Mucosa of rectum (tissue), 2 donors: ENCODE measurements around the gene USP3.
A peak's percentile ranks its signal among the peaks of the same experiment; 100 is the strongest.

ENCODE experiments used
- H3K27ac ChIP-seq, 2 donors: one replicate each; pipeline ENCODE4 v1.7.0; 2013; ENCODE audit warnings: inconsistent platforms in 2 of 2, low read depth in 2 of 2, low read length in 2 of 2
- H3K27me3 ChIP-seq, 2 donors: one replicate each; pipeline ENCODE4 v1.7.0; 2013; ENCODE audit warnings: low read length in 2 of 2; ENCODE audit not compliant: control insufficient read depth in 2 of 2, insufficient read depth in 2 of 2
- H3K36me3 ChIP-seq, 2 donors: one replicate each; pipeline ENCODE4 v1.7.0; 2013; ENCODE audit warnings: low read length in 2 of 2; ENCODE audit not compliant: control insufficient read depth in 2 of 2, insufficient read depth in 2 of 2
- H3K4me1 ChIP-seq, 2 donors: one replicate each; pipeline ENCODE4 v1.7.0; 2013; ENCODE audit warnings: low read length in 2 of 2, mild to moderate bottlenecking in 1 of 2; ENCODE audit not compliant: control insufficient read depth in 2 of 2, insufficient read depth in 2 of 2
- H3K4me3 ChIP-seq, 2 donors: one replicate each; pipeline ENCODE4 v1.7.0; 2013; ENCODE audit warnings: low read length in 2 of 2
- H3K9ac ChIP-seq, 2 donors: one replicate each; pipeline ENCODE4 v1.7.0; 2013; ENCODE audit warnings: low read length in 2 of 2, low read depth in 1 of 2, mild to moderate bottlenecking in 1 of 2
- H3K9me3 ChIP-seq, 2 donors: one replicate each; pipeline ENCODE4 v1.7.0; 2013; ENCODE audit warnings: low read length in 2 of 2; ENCODE audit not compliant: control insufficient read depth in 2 of 2
- donor health status: healthy.
- donor health status: Normal muscosa, but diverticular disease.

Gene USP3

DNA sequence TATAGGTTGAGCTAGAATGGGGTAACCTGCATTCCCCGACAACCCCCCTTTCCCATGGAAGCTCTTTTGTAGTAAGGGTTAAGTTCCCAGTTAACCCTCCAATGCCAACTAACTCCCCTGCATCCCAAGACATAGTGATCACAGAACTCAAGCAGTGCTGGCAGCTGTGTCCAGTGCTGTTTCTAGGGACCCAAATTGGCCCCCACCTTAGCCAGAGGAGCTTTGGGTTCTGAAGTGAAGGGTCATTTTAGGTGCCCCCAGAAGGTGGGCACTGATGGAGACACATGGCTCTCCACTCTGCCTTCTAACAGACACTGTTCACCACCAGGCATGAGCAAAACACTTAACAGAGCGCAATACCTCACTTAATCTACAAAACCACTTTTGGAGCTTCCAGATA, 99.9 kb downstream of the USP3 start:
- no peaks in the 10 kb centered on the region for H3K27me3 ChIP-seq
- no peaks in the 10 kb centered on the region for H3K9me3 ChIP-seq
- peaks cover 16 to 19% of the 10 kb centered on the region in 2 donors for H3K4me1 ChIP-seq
- no peak overlapping the region for H3K4me3 ChIP-seq
- H3K27ac ChIP-seq: no peak overlapping the region
- no peak overlapping the region for H3K9ac ChIP-seq
- peaks cover 17 to 18% of the 10 kb centered on the region in 2 donors for H3K36me3 ChIP-seq

DNA sequence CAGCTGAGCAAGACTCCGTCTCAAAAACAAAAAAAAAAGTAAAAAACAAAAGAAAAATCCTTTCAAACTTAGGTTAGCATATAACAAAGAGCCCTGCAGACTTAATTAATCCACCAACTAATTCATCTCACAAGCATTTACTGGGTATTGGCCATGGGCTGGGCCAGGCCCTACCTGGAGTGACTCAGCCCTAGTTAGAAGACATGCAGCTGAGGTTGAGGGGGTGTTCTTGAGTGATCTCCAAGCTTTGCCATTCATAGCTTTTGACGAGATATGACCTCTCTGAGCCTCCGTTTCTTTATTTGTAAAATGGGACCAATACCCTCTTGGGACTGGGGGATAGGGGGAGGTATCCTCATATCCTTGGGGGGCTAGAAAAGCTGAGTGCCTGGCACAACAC, 100.6 kb downstream of the USP3 start:
- Histone ChIP-seq H3K27ac (peak overlapping the region in 1 of 2 donors; percentile 24), H3K36me3 (peaks cover 20 to 21% of the 10 kb centered on the region in 2 donors), H3K9ac (no peak overlapping the region), H3K9me3 (no peaks in the 10 kb centered on the region), H3K4me1 (peaks cover 12 to 17% of the 10 kb centered on the region in 2 donors), H3K27me3 (no peaks in the 10 kb centered on the region), H3K4me3 (no peak overlapping the region)

DNA sequence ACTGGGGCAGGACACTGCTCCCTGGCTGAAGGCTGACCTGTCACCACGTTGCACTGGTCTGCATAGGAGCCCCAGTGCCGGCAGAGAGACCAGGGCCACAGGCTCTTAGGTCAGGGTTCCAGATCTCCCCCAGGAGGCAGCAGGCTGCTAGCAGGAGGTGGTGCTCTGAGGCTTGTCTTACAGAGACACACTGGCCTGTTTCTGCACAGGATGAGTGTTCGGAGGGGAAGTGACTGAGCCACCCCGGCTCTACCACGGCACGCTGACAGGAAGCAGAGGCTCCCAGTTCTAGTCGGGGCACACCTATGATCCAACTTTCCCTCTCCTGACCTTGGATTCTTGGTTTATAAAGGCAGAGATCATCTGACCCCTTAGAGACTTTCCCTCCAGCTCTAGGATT, 101.4 kb downstream of the USP3 start:
- peaks cover 20 to 21% of the 10 kb centered on the region in 2 donors for H3K36me3 ChIP-seq
- H3K27ac ChIP-seq: peak overlapping the region in 1 of 2 donors; percentile 24
- H3K4me1 ChIP-seq: peaks cover 15 to 19% of the 10 kb centered on the region in 2 donors
- H3K9ac ChIP-seq: no peak overlapping the region
- H3K9me3 ChIP-seq: no peaks in the 10 kb centered on the region
- no peaks in the 10 kb centered on the region for H3K27me3 ChIP-seq
- H3K4me3 ChIP-seq: no peak overlapping the region

DNA sequence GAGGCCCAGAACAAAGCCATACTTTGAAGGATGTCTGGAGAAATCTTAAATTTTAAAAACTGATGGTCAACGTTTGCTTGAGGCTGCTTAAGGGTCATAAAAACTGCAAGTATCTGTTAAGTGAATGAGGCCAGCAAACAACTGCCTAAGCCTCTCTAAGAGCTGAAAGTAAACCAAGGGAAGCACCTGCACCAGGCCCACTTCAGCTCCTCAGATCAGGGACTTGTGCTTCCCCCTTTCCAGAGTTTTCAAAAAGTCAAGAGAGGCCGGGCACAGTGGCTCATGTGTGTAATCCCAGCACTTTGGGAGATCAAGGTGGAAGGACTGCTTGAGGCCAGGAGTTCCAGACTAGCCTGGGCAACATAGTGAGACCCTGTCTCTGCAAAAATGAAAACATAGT, 101.9 kb downstream of the USP3 start:
- H3K9me3 ChIP-seq: no peaks in the 10 kb centered on the region
- peaks cover 20 to 21% of the 10 kb centered on the region in 2 donors for H3K36me3 ChIP-seq
- no peak overlapping the region for H3K9ac ChIP-seq
- peaks cover 20 to 24% of the 10 kb centered on the region in 2 donors for H3K4me1 ChIP-seq
- no peaks in the 10 kb centered on the region for H3K27me3 ChIP-seq
- H3K27ac ChIP-seq: peak overlapping the region in 1 of 2 donors; percentile 13
- H3K4me3 ChIP-seq: no peak overlapping the region

DNA sequence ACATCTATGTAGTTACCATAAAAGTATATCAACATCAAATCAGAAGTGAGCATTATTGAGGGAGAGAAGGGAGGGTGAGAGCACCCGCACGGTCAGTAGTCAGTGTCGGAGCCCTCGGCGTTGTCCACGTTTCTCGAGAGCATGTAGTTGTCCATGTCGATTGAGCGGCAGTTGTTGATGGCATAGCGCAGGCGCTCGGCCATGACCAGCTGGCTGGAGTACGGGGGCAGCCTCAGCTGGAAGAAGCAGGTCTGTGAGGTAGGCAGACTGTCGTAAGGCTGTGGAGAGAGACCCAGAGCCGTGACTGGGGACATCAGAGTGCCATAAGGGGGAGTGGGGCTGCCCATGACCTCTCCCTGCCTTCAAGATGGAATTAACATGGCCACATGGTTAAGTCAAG, 104.6 kb downstream of the USP3 start:
- peaks cover 21 to 23% of the 10 kb centered on the region in 2 donors for H3K36me3 ChIP-seq
- no peaks in the 10 kb centered on the region for H3K9me3 ChIP-seq
- no peak overlapping the region for H3K27ac ChIP-seq
- peaks cover 17 to 23% of the 10 kb centered on the region in 2 donors for H3K4me1 ChIP-seq
- no peaks in the 10 kb centered on the region for H3K27me3 ChIP-seq
- H3K4me3 ChIP-seq: no peak overlapping the region
- H3K9ac ChIP-seq: no peak overlapping the region

DNA sequence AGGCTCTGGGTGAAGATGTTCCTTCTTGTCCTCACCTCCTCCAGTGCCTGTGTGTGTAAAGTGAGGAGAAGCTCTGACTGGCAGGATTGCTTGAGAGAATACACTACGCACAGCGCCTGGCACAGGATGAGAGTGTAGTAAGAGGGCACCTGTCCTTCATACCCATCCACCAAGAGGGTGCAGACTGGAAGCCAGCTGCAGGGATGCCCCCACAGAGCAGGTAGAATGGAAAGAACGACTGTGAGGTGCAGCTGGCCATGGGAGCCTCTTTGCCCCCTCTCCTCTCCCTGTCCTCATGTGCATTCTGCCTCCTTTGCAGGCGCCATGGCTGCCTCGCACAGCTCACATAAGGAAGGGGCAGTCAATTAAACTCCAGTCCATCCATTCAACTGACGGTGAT, 105.1 kb downstream of the USP3 start:
- Histone ChIP-seq H3K9ac (no peak overlapping the region), H3K9me3 (no peaks in the 10 kb centered on the region), H3K4me3 (no peak overlapping the region), H3K4me1 (peaks cover 17 to 23% of the 10 kb centered on the region in 2 donors), H3K27ac (no peak overlapping the region), H3K36me3 (peaks cover 21 to 24% of the 10 kb centered on the region in 2 donors), H3K27me3 (no peaks in the 10 kb centered on the region)

DNA sequence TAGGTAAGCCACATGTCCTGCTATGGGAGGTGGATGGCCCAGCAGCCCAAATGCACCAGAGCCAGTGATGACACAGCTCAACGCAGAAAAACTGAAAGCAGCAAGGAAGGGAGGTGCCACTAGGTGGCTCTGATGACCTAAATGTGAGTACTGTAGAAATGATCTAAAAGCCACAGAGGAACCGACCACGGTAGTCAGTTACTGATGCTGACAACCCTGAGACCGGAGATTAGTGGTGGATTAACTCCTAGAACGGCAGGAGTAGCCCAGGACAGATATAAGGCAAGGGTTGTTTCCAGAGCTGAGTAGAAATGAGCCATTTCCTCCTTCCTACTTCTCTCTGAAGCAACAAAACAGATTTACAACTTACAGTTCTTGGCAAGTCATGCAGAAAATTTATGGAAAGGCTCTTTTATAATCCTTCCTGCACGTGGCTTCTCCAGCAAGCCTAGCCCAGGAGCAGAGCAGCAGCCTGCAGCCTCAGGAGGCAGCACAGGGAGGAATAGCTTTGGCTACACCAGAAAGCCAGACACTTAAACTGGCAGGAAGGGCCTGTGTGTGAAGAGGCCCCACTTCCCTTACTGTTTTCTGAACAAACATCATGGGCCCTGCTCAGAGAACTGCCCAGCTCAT, 105.9 kb downstream of the USP3 start:
- H3K4me3 ChIP-seq: peak overlapping the region in 1 of 2 donors; percentile 28
- H3K9me3 ChIP-seq: no peaks in the 10 kb centered on the region
- H3K27ac ChIP-seq: peak overlapping the region; percentile 74 to 80
- H3K36me3 ChIP-seq: peaks cover 26 to 31% of the 10 kb centered on the region in 2 donors
- H3K9ac ChIP-seq: peak overlapping the region; percentile 42 to 56
- peaks cover 17 to 23% of the 10 kb centered on the region in 2 donors for H3K4me1 ChIP-seq
- no peaks in the 10 kb centered on the region for H3K27me3 ChIP-seq

DNA sequence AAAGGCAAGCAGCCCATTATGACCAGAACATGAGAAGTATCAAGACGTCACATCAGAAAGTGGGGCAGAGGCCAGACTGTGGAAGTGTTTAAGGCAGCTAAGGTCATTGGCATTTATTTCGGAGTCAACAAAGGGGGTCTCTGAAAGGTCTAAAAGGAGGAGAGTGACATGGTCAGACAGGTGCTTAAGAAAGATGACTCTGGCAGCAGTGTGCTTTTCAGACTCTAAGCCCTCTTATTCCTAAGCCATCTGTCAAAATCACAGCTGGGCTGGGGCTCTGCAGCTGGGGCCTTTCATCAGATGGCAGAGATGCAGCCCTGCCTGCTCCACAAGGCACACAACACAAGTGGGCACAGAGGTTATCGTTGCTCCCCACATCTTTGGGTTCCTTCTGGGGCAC, 106.8 kb downstream of the USP3 start:
- peaks cover 17 to 23% of the 10 kb centered on the region in 2 donors for H3K4me1 ChIP-seq
- no peaks in the 10 kb centered on the region for H3K9me3 ChIP-seq
- peaks cover 29 to 39% of the 10 kb centered on the region in 2 donors for H3K36me3 ChIP-seq
- peak overlapping the region in 1 of 2 donors; percentile 19 for H3K27ac ChIP-seq
- no peaks in the 10 kb centered on the region for H3K27me3 ChIP-seq
- no peak overlapping the region for H3K4me3 ChIP-seq
- H3K9ac ChIP-seq: no peak overlapping the region

DNA sequence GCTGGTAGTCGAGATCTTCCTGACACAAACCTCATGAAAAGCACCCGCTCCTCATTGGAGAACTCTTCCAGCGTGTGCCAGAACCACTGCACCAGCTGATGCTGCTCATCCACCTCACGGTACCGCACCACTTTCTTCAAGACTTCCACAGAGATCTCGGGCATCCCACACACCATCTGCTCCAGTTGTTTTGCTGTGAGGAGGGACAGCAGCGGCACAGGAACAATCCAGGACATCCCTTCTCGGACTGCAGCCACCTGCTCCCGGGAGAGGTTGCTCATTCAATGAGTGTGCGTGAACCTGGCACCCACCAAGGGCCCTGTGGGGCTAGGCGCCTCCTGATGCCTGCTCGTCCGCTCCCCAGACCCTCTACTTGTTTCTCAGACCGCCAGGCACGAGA, 107.9 kb downstream of the USP3 start:
- H3K4me1 ChIP-seq: peaks cover 17 to 23% of the 10 kb centered on the region in 2 donors
- no peak overlapping the region for H3K4me3 ChIP-seq
- H3K9me3 ChIP-seq: no peaks in the 10 kb centered on the region
- H3K27ac ChIP-seq: no peak overlapping the region
- peaks cover 29 to 41% of the 10 kb centered on the region in 2 donors for H3K36me3 ChIP-seq
- no peaks in the 10 kb centered on the region for H3K27me3 ChIP-seq
- no peak overlapping the region for H3K9ac ChIP-seq

DNA sequence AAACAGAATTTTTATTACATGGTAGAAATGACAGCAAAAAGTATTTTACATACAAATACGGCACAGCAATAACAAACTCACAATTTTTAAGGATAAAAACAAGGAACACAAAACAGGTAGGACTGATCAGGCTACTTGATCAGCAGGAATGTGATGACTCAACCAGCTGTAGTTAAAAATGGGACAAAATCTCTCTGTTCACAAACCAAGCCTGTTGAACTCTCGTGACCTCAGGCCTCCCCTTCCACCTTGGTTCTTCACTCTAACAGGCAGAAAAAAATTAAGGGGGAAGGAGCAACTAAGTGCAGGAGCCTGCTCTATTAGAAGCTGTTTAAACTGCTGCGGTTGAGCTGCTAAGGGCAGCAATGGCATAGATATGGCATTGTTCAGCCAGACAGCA, 111.5 kb downstream of the USP3 start:
- H3K4me1 ChIP-seq: peaks cover 7% of the 10 kb centered on the region in 2 donors
- no peak overlapping the region for H3K27ac ChIP-seq
- no peak overlapping the region for H3K9ac ChIP-seq

More for the DNA sequence above, 111.5 kb downstream of the USP3 start:
- no peaks in the 10 kb centered on the region for H3K27me3 ChIP-seq
- H3K9me3 ChIP-seq: no peaks in the 10 kb centered on the region
- no peak overlapping the region for H3K4me3 ChIP-seq
- peaks cover 9 to 21% of the 10 kb centered on the region in 2 donors for H3K36me3 ChIP-seq
